Fibroblast of skin of back (primary cell): ENCODE measurements around the gene PIK3R5.
"Not testable (repeated sequence)": the region's sequence is repeated elsewhere in the genome, so short reads cannot be mapped to it uniquely, and the experiment has no call there.

Source experiments
- DNase-seq: peaks from one replicate; pipeline ENCODE4 v3.0.0-alpha.2; 2013

Gene PIK3R5

DNA sequence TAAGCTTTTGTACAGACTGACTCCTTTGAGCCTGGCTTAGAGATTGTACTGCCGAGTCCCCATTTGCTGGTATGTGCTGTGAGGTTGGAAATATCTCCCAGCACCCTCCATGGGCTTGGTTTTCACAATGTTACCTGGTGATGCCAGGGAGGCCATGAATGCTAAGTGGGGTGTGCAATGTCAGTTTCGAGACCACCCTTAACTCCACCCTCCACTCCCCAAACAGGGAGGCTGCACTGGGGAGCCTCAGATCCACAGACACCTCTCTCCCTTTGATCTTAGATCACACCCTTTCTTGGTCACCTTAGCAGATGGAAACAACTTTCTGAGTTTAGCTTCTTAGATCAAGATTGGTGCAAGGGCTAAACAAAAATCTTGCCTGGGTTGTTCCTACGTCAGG lies 69.4 kb downstream of the PIK3R5 start:
- no peak for DNase-seq

- DNase-seq: peak; percentile 73
Measured at GRCh38 chr17:8894673-8895578, 70.6 kb downstream of the PIK3R5 start.

GRCh38 chr17:8894202-8894671 lies 71.3 kb downstream of the PIK3R5 start:
- DNase-seq: no peak

DNA sequence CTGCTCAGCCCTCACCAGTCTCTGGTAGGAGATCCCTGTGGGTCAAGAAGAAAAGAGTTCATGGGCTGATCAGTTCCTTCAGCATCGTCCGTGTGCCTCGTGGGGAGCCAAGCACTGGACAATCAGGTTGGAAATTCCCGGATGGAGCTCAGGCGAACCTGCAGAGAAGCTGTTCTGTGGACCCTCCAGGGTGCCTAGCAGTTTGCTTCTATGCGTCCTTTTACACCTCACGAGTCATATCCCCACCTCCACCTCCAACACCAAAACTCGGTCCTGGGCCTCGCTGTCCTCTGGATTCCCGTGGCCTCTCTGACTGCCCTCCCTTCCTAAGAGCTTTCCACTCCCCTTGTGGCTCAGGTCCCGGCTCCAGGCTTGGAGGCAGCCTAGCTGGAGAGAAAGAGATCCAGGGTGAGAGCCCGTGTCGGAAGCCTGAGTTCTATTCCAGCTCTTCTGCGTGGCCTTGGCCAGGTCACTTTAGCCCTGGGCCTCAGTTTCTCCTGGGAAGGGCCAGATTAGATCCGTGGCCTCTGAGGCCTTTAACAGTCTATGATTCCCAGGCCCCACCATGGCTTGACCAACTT lies 71.8 kb downstream of the PIK3R5 start:
- DNase-seq: no peak

- DNase-seq: no peak
Measured at GRCh38 chr17:8893059-8893458, 72.4 kb downstream of the PIK3R5 start.

DNA sequence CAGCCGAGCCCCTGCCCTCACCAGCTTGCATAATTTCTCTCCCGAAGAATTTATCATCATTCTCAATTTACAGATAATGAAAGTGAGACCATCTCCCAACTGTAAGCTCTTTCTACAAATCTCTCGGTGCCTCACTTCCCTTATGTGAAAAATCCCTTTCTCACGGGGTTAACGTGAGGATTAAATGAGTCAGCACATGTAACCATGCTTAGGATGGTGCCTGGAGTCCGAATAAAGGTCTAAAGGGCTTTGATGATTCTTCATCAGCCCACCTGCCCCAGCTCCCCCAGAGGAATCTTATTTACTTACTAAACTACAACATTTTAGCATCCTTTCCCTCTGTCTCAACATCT lies 73.2 kb downstream of the PIK3R5 start:
- no peak for DNase-seq

DNA sequence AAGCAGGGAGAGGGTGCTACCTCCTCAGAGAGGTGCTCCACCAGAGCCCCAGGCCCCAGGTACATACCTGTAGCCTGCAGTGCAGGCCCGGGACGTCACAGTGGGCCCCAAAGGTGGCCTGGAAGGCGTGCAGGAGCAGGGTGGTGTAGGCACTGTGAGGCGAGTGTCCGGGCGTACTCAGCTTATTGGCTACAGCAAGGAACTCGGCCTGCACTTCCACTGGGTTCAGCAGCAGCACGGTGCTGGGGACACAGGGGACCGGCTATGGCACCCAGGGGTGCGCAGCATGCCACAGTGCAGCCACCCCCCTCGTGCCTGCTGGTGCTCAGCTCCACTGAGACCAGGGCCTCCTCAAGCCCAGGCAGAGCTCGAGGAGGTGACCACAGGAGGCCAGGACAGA lies 74.8 kb downstream of the PIK3R5 start:
- no peak for DNase-seq

- DNase-seq: no peak
Measured at GRCh38 chr17:8889458-8890210, 75.9 kb downstream of the PIK3R5 start.

DNA sequence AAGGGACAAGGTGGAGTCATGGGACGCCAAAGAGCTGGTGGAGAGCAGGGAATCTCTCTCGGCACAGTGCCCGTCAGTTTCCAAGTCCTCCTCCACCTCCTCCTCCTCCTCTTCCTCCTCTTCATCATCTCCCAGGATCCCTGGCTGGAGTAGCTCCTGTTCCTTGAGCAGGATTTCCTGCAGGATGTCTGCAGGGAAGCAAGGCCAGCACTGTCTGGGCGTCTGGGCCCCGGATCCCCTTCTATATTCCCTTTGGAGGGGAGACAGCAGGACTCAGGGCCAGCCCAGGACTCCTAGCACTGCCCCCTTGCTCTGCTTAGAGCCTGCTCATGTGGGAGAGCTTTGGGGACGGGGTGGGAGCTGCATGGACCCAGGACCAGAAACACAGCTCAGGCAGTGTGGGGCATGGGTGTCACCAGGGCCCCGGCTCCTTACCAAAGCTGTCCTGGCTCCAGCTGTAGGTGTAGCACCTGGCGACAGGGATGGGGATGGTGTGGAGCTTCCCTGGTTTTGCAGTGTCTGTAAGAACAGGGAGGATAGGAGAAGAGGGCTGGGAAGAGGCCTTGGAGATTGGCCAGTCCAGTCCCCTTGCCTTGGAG lies 76.7 kb downstream of the PIK3R5 start:
- DNase-seq: no peak

- DNase-seq: peak; percentile 46
Measured at GRCh38 chr17:8887834-8888703, 77.4 kb downstream of the PIK3R5 start.

- DNase-seq: no peak
Measured at GRCh38 chr17:8887301-8887700, 78.2 kb downstream of the PIK3R5 start.

DNA sequence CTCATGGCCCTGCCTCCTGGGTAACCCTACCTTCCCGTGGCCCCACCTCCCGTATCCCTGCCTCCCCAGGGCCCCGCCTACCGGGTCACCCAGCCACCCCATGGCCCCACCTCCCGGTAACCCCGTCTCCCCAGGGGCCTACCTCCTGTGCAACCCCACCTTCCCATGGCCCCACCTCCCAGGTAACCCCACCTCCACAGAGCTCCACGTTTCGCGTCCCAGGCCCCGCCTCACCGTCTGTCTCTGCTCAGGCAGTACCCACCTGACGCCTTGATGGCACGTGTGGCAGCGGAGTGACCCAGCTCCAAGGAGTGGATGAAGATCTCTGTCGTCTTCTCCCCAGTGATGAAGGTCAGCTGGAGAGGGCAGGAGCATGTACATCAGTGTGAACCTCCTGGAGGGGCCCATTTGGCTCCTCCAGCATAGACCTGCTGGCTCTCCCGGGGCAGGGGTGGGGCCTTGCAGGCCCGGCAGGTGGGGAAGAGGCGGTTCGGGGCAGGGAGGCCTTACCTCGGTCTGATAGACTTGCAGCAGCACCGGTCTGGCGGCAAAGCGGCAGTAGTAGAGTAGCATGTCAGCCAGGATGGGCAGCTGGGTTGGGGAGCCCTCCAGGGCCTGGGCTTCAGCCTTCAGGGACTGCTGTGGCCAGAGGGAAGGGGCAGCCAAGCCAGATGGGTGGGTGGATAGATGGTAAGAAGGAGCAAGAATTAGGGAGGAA lies 79.4 kb downstream of the PIK3R5 start:
- DNase-seq: no peak

GRCh38 chr17:8885163-8885966 lies 80.1 kb downstream of the PIK3R5 start:
- not testable (repeated sequence) for DNase-seq

DNA sequence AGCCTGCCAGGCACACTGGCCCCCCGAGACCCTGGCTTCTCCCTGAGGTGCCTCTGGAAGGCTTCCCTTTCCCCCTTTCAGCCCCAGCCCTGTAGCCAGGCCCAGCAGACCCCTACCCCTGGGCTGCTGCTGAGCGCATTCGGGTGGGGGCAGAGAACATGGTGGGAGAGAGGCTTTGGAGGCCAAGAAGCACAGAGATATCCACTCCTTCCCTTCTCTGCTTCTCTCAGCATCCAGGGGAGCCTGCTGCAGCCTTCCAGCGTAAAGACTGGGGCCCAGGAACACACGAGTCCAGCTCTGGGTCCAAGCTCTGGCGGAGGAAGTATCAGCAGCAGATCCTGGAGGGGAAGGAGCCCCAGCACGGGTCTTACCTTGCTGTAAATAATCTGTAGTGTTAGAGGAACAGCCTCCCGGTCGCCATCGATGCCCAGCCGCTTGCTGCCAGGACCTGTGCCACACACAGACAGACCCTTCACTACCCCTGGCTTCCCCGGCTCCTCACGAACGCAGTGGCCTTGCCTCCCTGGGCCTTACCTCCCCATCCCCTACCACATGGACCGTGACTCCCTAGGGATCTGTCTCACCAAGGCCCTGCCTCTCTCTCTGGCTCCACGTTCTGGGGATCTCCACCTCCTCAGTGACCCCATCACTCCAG lies 81.0 kb downstream of the PIK3R5 start:
- no peak for DNase-seq

DNA sequence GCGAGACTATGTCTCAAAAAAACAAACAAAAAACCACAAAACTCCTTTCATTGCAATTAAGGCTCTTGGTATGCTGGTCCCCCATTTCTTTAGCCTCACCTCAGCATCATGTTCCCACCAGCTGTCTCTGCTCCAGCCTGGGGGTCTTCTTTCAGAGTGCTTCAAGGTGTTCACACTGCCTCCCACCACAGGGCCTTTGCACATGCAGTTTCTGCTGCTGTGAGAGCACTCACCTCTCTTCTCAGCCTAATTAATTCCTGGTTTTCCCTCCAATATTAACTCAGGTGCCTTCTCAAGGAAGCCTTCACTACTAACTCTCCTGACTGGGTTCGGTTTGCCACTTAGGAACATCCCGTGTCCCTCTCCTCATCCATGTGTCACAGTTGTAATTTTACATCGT lies 82.2 kb downstream of the PIK3R5 start:
- no peak for DNase-seq

DNA sequence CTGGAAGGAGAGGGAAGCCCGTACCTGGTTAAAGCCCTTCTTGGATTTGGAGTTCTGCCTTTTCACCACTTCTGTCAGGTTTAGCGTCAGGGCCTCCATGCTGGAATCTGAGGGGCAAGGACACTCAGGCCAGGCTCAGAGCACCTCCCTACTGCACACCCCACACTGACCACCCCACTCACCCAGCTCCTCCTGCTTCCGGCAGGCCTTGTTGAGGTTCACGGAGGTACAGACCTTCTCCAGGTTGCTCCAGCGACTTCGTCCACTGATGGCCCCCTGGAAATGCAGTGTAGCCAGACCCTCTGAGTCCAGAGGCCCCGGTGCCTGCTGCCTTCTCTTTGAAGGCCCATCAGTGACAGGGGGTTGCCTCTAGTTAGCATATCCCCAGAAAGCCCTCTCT lies 83.9 kb downstream of the PIK3R5 start:
- DNase-seq: no peak

GRCh38 chr17:8880466-8880865 lies 85.0 kb downstream of the PIK3R5 start:
- DNase-seq: no peak

- no peak for DNase-seq
Measured at GRCh38 chr17:8879410-8879809, 86.1 kb downstream of the PIK3R5 start.

DNA sequence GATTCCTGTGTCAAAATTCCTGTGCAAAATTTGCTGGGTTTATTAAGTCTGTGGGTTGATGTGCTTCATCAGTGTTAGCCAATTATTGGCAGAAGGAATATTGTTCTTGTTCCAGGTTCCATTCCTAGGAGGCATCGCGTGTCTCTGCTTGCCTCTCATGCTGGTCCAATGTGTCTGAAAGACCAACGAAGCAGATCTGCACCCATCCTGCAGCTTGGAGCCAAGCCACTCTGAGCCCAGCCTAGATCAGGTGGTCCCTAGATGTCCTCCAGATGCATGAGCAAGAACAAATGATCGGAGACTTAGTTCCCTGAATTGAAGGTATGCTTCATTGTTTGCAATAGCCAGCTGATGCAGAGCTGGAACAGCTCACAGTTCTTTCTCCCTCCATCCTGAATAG lies 87.5 kb downstream of the PIK3R5 start:
- DNase-seq: no peak

GRCh38 chr17:8875957-8876356 lies 89.5 kb downstream of the PIK3R5 start:
- peak; percentile 53 for DNase-seq
